ENCODE measurements around the gene E2F8. TPM values are rescaled to one million over a fixed set of nuclear protein-coding genes. Genes with fewer than 3 reads are reported as not detected.

E2F8 gene
- total RNA-seq, 1 experiment from 2014 or later: 10.7 TPM

GRCh38 chr11:19183646-19184045 lies 57.1 kb downstream of the E2F8 start:
- ChIA-PET POLR2A (no interaction called here), CTCF (interaction anchor here (1.9 kb wide), 1 partner anchor 113 kb away, joined by 5 read pairs; no protein-coding TSS in a partner anchor)
- Mint-ChIP-seq H3K4me1 (no peaks in the 10 kb centered on the region), H3K27ac (no peak overlapping the region), H3K4me3 (no peak overlapping the region), H3K36me3 (no peaks in the 10 kb centered on the region), H3K27me3 (ENCODE audit: low read depth) (no peaks in the 10 kb centered on the region), H3K9me3 (no peaks in the 10 kb centered on the region)
- TF ChIP-seq MYBL2 (CRISPR knock-in tag; IDR thresholded peaks at IDR 0.05) (no peak), ATF3 (CRISPR knock-in tag; conservative IDR thresholded peaks at IDR 0.05) (no peak), CREB1 (CRISPR knock-in tag; IDR thresholded peaks at IDR 0.05) (no peak), ZNF317 (CRISPR knock-in tag; IDR thresholded peaks at IDR 0.05; ENCODE audit: borderline replicate concordance, low read depth) (no peak), ZNF232 (CRISPR knock-in tag; IDR thresholded peaks at IDR 0.05) (no peak), STAT6 (CRISPR knock-in tag; conservative IDR thresholded peaks at IDR 0.05; ENCODE audit: low read depth) (no peak), ZNF671 (CRISPR knock-in tag; IDR thresholded peaks at IDR 0.05) (no peak), CDX4 (CRISPR knock-in tag; IDR thresholded peaks at IDR 0.05; ENCODE audit: borderline replicate concordance) (no peak)
- no peak for ATAC-seq
- no peak for DNase-seq (ENCODE audit: low spot score)

GRCh38 chr11:19181531-19182261 lies 59.0 kb downstream of the E2F8 start:
- H3K36me3 Mint-ChIP-seq: peaks cover 4% of the 10 kb centered on the region; the same call in 1 of the 2 replicates
- no peak for ATAC-seq

More at GRCh38 chr11:19181531-19182261, 59.0 kb downstream of the E2F8 start:
- TF ChIP-seq ZSCAN18 (CRISPR knock-in tag; IDR thresholded peaks at IDR 0.05) (no peak), IRF2 (CRISPR knock-in tag; IDR thresholded peaks at IDR 0.05; ENCODE audit: borderline replicate concordance, low read depth) (no peak), EMX1 (CRISPR knock-in tag; IDR thresholded peaks at IDR 0.05) (no peak), JUN (CRISPR knock-in tag; IDR thresholded peaks at IDR 0.05) (no peak), RELA (CRISPR knock-in tag; IDR thresholded peaks at IDR 0.05; ENCODE audit: borderline replicate concordance) (no peak), NFE2L1 (CRISPR knock-in tag; IDR thresholded peaks at IDR 0.05) (no peak), ZNF425 (CRISPR knock-in tag; conservative IDR thresholded peaks at IDR 0.05) (no peak), MYBL2 (CRISPR knock-in tag; IDR thresholded peaks at IDR 0.05) (no peak)
- ChIA-PET CTCF (no interaction called here), POLR2A (no interaction called here)
- Mint-ChIP-seq H3K27ac (no peak overlapping the region), H3K4me1 (no peaks in the 10 kb centered on the region), H3K4me3 (no peak overlapping the region), H3K27me3 (ENCODE audit: low read depth) (no peaks in the 10 kb centered on the region), H3K9me3 (no peaks in the 10 kb centered on the region)
- no peak for DNase-seq (ENCODE audit: low spot score)
